Astrocyte (in vitro differentiated cells and primary cell): ENCODE data around the gene PTPN13.

Source experiments
- EZH2 ChIP-seq: IDR thresholded peaks from 2 replicates; pipeline ENCODE4 v1.6.1; 2012; ENCODE audit warnings: mild to moderate bottlenecking, low read length, inconsistent platforms; ENCODE audit not compliant: insufficient read depth
- TF ChIP-seq, protein P1 (sequence below): IDR thresholded peaks from 2 replicates; pipeline ENCODE4 v1.5.1; 2011; ENCODE audit warnings: low read depth, mild to moderate bottlenecking, inconsistent platforms, low read length, moderate library complexity; ENCODE audit not compliant: insufficient read depth

DNA sequence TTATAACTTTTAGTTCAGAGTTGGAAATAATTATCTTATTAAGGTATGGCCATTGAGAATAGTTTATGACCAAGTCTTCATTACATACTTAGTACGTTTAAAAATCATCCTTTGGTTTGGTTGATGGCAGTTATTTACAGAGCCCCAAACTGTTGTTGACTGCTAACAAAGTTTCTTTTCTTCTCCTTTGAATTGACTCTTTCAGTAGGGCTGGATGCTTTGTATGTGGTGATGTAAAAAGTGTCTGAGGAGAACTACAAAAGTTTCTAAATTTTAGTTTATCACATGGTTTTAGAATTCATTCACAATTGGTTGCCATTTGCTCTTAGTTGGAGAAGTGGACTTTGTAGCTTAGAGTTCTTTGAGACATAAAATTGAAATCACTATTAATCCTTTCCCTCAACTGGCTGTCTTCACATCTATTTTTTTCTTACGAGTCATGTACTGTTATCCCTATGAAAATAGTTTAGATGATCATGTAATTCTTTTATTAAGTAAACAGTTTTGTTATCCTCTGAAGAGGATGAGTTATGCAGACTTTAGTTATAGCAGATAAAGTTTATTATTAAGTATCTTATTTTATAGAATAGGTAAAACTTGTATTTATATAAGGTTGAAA, 14.8 kb downstream of the PTPN13 start:
- TF ChIP-seq EZH2, result no peak
- TF ChIP-seq, protein P1, sequence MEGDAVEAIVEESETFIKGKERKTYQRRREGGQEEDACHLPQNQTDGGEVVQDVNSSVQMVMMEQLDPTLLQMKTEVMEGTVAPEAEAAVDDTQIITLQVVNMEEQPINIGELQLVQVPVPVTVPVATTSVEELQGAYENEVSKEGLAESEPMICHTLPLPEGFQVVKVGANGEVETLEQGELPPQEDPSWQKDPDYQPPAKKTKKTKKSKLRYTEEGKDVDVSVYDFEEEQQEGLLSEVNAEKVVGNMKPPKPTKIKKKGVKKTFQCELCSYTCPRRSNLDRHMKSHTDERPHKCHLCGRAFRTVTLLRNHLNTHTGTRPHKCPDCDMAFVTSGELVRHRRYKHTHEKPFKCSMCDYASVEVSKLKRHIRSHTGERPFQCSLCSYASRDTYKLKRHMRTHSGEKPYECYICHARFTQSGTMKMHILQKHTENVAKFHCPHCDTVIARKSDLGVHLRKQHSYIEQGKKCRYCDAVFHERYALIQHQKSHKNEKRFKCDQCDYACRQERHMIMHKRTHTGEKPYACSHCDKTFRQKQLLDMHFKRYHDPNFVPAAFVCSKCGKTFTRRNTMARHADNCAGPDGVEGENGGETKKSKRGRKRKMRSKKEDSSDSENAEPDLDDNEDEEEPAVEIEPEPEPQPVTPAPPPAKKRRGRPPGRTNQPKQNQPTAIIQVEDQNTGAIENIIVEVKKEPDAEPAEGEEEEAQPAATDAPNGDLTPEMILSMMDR, result no peak
